HG03558 (cell line): ENCODE measurements around the gene RHOD.

Experiments used
- ATAC-seq: cut with Tn5 transposase; IDR thresholded peaks from one replicate; pipeline ENCODE4 v1.9.1; 2021; ENCODE audit warnings: moderate number of reproducible peaks; ENCODE audit not compliant: unreplicated experiment; ENCODE audit errors: extremely low read depth

The RHOD gene, protein sequence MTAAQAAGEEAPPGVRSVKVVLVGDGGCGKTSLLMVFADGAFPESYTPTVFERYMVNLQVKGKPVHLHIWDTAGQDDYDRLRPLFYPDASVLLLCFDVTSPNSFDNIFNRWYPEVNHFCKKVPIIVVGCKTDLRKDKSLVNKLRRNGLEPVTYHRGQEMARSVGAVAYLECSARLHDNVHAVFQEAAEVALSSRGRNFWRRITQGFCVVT

DNA sequence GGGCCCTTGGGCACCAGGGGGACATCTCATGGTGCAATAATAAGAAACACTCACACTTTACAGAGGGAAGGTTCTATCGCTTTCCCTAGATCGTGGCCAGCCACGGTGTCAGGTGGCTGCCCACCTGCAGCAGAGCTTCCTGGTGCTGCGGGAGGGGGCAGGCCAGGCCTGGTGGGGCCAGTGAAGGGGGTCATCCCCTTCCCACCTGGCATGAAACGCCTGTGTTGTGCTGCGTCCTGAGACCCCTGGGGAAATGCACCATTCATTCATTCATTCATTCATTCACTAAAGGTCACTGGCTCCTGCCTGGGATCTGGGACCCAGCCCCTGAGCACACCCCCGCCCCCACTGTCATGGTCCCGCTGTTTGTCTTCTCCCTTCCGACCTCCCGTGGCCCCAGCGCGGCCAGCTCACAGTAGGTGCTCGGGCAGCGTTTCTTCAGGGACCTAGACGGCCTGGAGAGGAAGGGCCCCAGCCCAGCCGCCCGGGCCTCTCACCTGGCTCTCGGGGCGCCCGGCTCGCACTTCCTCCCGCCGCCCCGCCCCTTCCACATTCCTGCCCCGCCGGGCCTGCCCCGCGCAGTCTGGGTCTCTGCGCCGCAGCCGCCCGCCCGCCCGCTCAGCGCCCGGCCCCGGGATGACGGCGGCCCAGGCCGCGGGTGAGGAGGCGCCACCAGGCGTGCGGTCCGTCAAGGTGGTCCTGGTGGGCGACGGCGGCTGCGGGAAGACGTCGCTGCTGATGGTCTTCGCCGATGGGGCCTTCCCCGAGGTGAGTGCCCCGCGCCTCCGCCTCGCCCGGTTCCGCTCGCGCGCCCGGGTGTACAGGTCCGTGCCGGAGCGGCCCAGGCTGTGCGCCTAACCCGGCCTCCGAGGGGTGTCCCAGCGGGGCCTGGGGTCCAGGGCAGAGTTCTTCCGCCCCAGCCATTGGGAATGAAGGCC is at the start of gene RHOD:
Gene RHOD (plus strand): TSS at position 581 of the 938 bp plus-strand sequence. CDS start 56 bp downstream, at position 637.
- no peak for ATAC-seq

DNA sequence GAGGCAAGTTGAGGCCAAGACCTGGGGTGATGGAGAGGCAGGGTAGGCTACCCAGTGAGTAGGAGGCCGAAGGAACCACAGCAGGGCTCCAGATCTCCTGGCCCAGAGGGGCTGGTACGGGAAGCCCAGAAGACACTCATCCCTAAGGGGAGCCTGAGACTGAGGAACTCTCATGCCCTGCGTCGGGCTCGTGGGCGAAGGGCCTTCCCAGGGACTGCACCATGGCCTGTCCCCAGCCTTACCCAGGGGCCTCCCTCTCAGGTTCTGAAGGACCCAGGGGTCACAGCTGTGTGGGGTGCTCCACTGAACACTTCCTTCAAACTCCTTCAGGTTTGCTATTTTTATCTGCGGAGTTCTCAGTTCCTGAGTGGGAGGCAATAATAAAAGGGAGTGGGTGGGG is 49.5 kb upstream of the RHOD start:
- no peak for ATAC-seq

- no peak for ATAC-seq
Measured at GRCh38 chr11:67010296-67010905, 46.2 kb upstream of the RHOD start.

- ATAC-seq = no peak
Measured at GRCh38 chr11:67013511-67014045, 43.1 kb upstream of the RHOD start.

DNA sequence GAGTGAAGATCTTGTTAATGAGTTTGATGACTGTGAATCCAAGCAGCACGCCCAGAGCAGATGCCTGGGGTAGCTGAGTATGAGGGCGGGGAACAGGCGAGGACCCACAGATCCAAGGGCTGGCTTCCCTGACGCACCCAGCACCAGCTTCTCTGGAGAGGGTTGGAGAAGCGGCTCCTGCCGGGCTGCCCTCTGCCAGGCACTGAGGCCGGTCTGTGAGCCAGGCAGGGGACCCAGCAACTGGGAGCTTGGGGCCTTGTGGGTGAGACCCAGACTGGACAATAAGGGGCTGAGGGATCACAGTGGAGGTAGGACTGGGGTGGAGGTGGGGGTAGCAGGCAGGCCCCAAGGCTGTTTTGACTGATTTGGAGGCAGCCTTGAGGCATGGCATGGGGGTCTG is 42.3 kb upstream of the RHOD start:
- no peak for ATAC-seq

- ATAC-seq = no peak
Measured at GRCh38 chr11:67015048-67015447, 41.6 kb upstream of the RHOD start.

GRCh38 chr11:67016550-67016949 is 40.1 kb upstream of the RHOD start:
- ATAC-seq = no peak

- ATAC-seq = no peak
Measured at GRCh38 chr11:67020949-67021348, 35.7 kb upstream of the RHOD start.

GRCh38 chr11:67022341-67022933 is 34.2 kb upstream of the RHOD start:
- ATAC-seq = no peak

GRCh38 chr11:67022961-67023956 is 33.4 kb upstream of the RHOD start, which contains the start of gene SYT12:
Gene SYT12 (plus strand): TSS chr11:67023134. CDS start chr11:67030145, 7,011 bp downstream.
- no peak for ATAC-seq

- no peak for ATAC-seq
Measured at GRCh38 chr11:67023957-67024353, 32.7 kb upstream of the RHOD start.

DNA sequence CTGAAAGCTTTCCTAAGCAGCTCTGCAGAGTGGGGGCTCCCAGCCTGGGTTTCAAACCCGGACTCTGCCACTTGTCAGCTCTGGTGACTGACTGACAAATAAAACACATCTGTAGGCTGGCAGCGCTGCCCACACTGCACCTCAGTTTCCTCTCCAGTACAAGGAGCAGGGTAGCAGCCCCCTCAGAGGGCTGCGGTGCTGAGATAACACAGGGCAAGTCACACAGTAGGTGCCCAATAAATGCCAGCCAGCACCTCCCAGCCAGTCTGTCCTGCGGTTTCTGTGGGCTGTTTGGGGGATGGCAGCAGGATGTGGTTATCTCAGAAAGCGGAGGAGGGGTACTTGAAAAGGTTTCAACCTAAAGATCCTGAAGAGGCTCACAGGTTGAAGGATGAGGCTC is 32.2 kb upstream of the RHOD start:
- ATAC-seq = no peak

- ATAC-seq = no peak
Measured at GRCh38 chr11:67024966-67025365, 31.7 kb upstream of the RHOD start.

- ATAC-seq = no peak
Measured at GRCh38 chr11:67025750-67026149, 30.9 kb upstream of the RHOD start.

DNA sequence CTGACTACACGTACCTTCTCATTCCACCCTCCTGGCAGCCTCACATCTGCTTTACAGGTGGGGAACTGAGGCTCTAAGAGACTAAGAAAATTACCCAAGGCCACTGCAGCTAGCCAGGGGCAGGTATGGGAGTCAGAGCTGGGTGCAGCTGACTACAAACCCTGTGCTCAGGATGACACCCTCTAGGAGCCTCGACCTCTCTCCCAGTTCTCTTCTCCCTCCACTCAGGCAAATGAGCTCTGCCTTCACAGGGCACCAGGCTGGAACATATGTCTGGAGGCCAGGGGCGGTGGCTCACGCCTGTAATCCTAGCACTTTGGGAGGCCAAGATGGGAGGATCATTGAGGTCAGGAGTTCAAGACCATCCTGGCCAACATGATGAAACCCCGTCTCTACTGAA is 29.7 kb upstream of the RHOD start:
- no peak for ATAC-seq

GRCh38 chr11:67027483-67027930 is 29.1 kb upstream of the RHOD start:
- no peak for ATAC-seq

- no peak for ATAC-seq
Measured at GRCh38 chr11:67027943-67028542, 28.6 kb upstream of the RHOD start.

DNA sequence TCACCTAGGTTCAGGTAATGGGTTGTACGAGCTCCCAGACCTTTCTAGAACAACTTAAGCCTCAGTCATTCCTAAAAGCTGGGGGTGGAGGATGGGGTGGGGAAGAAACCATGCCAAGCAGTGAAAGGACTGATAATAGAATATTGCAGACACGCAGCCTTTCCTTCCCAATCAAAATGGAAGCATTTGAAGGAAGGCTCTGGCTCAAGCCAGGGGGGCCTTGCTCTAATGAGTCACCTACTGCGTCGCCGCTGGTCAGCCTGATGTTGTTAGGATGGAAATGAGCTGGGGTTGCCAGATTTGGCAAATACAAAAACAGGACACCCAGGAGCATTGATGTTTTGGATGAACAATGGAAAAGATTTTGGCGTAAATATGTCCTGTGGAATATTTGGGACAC is 27.5 kb upstream of the RHOD start:
- no peak for ATAC-seq

DNA sequence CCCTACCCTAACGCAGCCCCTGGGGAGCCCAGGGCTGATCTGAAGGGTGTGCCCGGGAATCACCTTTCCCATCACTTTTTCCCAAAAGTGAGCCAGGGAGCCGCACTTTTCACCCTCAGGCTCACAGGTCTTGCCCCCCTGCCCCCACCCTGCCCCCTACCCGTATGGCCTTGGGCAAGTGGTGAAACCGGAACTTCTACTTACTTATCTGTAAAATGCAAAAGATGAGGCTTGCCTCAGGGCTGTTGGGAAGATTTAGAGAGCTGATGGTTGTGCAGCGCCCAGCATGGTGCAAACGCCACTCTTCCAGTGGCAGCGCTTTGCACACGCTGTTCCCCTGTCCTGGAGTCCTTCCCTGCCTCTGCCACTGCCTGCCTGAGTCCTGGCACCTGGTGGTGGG is 25.7 kb upstream of the RHOD start:
- no peak for ATAC-seq
